Measurements from ENCODE around the gene EML4.

The EML4 gene

GRCh38 chr2:42229949-42230348 lies 60.8 kb downstream of the EML4 start:
- DNase-seq, result no peak

- DNase-seq, result no peak
Measured at GRCh38 chr2:42230891-42231290, 61.7 kb downstream of the EML4 start.

DNA sequence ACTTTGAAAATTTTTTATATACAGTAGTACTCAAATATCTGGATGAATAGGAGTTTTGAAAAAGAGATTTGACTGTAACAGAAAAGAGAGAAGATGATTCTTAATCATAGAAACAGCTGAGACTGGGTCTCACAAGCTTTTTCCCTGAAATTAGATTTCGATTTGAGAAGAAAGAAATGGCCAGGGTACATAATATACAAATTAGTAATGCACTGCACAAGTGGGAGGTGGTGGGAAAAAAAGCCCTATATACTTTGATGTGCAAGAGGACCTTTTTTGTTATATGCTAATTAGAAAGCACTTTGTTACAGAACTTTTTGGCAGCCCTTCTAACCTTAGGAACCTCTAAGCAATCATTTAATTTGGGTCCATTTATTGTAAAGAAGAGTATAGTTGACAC lies 62.9 kb downstream of the EML4 start:
- no peak for DNase-seq

DNA sequence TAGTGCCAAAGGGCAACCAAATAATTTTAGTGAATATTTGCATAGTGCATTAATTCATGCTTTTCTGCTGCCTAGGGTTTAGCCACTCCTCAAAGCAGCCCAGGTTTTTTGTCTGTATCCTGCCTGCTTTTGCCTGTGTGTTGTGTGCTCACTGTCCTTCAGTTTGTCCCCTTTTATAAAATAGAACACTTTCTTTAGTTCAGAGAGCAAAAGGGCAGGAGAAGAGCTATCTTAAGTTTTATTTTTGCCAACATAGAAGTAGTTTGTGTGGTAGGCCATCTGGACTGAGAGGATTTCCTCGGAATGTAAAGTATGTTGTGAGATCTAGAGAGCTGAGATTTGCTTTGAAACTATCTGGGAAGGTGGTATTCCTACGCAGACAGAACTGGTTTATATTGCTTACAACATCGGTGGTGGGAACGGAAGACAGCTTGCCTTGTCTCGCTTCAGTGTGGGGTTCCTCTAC lies 64.9 kb downstream of the EML4 start:
- DNase-seq, result no peak

DNA sequence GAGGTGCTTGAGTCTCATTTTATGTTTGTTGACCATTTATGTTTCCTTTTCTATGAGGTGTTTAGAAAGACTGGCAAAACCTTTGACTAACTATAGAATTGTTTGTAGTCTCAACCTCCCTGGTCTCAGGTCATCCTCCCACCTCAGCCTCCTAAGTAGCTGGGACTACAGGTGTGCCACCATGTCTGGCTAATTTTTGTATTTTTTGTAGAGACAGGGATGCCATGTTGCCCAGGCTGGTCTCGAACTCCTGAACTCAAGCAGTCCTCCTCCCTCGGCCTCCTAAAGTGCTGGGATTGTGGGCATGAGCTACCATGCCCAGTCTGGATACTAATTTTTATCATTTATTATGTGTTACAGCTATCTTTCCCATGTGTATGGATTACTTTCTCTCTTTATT lies 67.8 kb downstream of the EML4 start:
- DNase-seq, result no peak

GRCh38 chr2:42238644-42239288 lies 69.6 kb downstream of the EML4 start:
- DNase-seq, result peak; percentile 55

DNA sequence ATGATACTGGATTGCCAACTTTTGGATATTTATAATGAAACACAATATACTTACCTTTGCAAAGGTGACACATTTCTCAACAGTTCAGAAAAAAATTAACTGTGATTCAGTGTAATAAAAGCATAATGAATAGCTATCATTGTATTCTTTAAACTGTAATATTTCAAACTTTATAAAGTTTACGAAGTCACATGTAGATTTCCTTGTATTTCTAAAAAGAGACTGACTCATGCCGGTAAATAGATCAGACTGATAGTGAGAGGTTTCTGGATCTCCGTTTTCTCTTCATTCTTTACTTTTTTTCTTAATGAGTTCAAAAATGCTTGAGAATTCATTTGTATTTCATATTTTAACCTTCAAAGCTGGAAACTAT lies 70.1 kb downstream of the EML4 start:
- DNase-seq, result no peak

DNA sequence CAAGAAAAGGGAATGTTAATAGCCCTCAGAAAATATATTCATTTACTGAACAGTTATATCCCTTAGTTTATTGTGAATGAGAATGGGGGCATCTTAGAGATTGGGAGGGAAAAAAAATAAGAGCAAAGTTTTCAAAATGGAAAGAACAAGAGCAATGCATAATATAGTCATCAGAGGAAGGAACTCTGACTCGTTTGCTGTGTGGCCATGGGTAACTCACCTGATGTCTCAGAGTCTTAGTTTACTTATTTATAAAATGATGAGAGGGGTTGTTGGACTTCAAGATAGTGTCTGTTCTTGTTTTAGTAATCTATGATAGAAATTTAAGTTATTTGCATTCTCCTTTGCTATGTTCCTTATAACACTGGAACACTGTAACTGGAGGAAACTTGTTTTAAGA lies 70.7 kb downstream of the EML4 start:
- DNase-seq, result no peak

DNA sequence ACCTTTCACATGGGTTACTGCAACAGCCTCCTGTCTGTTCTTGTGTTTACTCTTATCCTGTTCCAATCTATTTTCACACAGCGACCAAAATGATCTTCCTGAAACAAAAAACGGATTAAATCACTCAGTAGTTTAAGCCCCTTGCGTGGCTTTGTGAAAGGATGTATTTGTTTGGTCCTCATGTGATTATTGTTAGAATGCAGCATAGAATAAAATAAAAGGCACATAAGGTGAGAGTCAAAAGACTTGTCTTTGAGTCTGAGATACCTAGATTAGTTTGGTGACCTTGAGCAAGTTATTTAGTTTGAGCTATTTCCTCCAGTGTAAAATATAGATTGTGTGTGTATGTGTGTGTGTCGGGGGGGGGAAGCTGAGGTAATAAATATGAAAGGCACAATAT lies 72.4 kb downstream of the EML4 start:
- DNase-seq, result no peak

GRCh38 chr2:42243297-42243696 lies 74.1 kb downstream of the EML4 start:
- DNase-seq, result no peak

DNA sequence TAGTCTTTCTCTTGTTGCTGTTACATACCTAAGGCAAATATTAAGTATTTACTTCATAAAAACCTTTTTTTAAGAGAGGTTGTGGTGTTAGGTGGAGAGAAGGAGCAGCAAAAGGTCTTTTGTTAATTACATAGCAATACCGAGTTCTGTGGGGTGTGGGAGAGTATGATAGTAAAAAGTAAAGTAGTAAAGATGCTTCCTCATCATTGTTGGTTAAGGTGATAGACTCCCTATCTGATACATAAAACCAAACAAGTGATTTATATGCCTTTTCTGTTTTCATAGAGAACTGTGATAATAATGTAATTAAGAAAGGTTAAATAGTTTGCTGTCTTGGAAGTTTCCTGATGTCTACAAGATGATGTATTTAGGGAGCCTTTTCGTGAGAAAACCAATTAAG lies 75.4 kb downstream of the EML4 start:
- DNase-seq, result no peak

DNA sequence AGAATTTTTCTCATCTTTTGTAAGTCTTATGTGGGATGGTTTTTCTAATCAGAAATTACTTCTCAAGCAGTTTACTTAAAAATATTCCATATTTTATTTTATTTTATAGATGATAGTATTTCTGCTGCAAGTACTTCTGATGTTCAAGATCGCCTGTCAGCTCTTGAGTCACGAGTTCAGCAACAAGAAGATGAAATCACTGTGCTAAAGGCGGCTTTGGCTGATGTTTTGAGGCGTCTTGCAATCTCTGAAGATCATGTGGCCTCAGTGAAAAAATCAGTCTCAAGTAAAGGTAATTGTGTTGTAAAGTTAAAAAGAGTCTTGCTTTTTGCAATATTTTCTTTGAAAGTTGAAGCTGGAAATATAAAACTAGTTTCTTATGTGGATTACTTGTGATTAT lies 76.2 kb downstream of the EML4 start:
- no peak for DNase-seq

DNA sequence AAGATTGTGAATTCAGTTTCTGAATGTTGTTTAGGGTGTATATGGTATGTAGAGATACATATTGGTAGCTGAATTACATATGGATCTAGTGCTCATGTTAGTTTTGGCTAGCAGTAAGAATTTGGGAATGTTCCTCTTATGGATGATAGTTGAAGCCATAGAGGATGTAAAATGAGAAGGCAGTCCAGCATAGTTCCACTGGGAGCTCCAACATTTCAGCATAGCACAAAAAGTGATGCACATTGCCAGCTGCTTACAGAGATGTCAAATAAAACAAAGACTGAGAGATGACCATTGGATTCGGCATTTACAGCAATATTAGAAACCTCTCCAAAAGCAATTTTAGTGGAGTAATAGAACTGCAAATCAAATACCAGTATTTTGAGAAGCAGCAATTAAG lies 77.4 kb downstream of the EML4 start:
- DNase-seq, result no peak

GRCh38 chr2:42248846-42249245 lies 79.7 kb downstream of the EML4 start:
- no peak for DNase-seq

GRCh38 chr2:42249284-42249683 lies 80.1 kb downstream of the EML4 start:
- no peak for DNase-seq

DNA sequence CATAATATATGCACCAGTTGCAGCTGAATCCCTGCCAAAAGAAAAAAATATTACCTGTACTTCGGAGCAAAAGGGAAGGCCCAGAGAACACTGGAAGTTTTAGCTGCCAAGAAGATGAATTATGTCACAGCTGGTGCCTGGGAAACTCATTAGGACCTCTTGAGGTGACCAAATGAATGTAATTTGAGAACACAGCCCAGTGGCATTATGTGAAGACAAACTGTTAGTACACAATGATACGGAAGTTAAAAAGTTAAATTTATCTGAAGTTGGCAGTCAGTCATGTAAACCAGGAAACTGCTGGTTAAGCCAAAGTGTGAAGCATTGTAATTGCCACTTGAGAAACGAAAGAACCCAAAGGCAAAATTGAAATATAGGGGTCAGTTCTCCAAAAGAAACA lies 80.7 kb downstream of the EML4 start:
- no peak for DNase-seq

GRCh38 chr2:42250925-42251324 lies 81.8 kb downstream of the EML4 start:
- no peak for DNase-seq

DNA sequence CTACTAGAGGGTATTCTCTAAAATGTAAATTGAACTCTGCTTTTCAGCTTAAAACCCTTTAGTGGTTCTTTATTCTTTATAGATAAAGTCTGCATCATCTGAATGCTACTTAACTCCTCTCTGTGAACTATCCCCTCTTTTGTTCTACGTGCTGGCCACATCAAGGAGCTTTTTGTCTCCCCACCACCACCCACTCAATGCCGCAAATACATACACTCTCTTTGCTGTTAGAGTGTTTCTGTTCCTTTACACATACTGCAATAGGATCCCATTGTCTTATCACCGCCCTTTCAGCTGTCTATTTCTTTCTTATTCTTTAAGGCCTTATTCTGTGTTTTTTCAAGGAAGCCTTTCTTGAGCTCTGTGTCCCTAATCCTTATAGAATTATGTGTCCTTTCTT lies 83.3 kb downstream of the EML4 start:
- DNase-seq, result no peak

- no peak for DNase-seq
Measured at GRCh38 chr2:42254186-42254895, 85.2 kb downstream of the EML4 start.

GRCh38 chr2:42256505-42256904 lies 87.4 kb downstream of the EML4 start:
- peak; percentile 7 for DNase-seq

GRCh38 chr2:42261518-42262195 lies 92.5 kb downstream of the EML4 start:
- no peak for DNase-seq

- no peak for DNase-seq
Measured at GRCh38 chr2:42266236-42266635, 97.1 kb downstream of the EML4 start.

DNA sequence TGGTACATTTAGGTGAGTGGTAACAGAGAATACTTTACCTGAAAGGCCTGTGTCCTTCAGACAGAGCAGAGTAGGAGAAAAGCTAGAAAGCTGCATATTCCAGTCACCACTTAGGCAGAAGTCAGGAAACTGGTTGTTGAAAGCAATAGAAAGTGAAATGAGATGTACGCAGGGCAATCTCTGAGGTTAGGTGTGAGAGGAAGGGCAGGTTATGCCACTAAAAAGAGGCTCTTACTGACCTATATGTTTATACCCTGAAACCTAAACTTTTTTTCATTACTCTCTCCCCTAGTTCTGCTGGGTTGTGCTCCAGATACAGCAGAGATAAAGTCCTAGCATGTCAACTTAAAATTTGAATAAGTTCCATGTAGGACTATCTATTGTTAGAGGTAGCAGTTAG lies 98.4 kb downstream of the EML4 start:
- DNase-seq, result peak; percentile 7

GRCh38 chr2:42268528-42269151 lies 99.5 kb downstream of the EML4 start:
- no peak for DNase-seq

All from activated CD4-positive, alpha-beta T cell treated with anti-CD3 and anti-CD28 coated beads, Interleukin-2, Interleukin-6, amounts not matched to agents 100 ng/mL and 50 ng/mL, durations not matched to agents 16 hours and 8 hours (primary cell).